ENCODE results near the gene PTPA. TPM values are rescaled to one million over a fixed set of nuclear protein-coding genes. Genes with fewer than 3 reads are reported as not detected.
A peak's percentile ranks its signal among the peaks of the same experiment; 100 is the strongest.

PTPA gene
- total RNA-seq (72.8 and 73.9 TPM in 2 replicates), polyA plus RNA-seq (26.0 and 35.0 TPM in 2 replicates), polyA minus RNA-seq (37.5 and 44.0 TPM in 2 replicates)
- 48.6 TPM for total RNA-seq (2013)

DNA sequence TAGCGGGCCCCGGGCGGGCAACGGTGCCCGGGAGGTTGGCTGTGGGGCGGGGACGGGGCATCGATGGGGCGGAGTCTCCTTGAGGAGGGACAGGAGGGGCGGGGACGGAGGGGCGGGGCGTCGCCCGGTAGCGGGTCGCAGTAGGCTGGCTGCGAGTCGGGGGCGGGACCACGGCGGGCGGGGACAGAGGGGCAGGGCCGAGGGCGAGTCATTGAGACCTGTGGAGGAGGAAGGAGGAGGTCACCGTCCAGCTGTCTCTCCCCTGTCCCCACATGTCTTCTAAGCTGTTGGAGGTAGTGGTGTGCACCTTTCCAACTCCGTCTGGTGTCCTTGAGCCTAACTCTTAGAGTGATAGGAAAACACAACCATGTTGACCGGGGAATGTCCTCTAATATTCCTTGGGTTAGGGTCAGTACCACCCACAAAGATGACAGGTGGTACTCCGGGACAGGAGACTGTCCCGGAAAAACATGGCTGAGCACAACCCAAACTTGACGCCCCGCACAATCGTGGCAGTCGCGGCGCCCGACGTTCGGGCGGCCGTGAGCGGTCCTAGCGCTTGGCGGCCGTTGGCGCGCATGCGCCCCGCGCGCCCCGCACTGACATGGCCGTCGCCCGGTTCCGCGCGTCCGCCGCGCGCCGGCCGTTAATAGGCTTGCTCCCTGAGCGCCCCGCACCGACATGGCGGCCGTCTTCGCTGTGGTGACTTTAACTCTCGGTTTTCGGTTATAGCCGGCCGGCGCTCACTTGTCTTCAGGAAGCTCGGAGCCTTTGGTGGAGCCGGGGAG lies at the start of gene PTPA, which contains the start of gene CRAT:
Gene PTPA (plus strand): TSS at position 676 of the 788 bp plus-strand sequence. CDS start 186 bp downstream, outside the sequence.
Gene CRAT (minus strand): TSS at position 54 of the 788 bp plus-strand sequence. CDS start 284 bp downstream, outside the sequence.
- Histone ChIP-seq H3K36me3 (replicated peaks in 1 of 2; ENCODE audit: control extremely low read depth in 1 of 2, control insufficient read depth in 1 of 2, extremely low read depth in 1 of 2, insufficient read depth in 2 of 2, low read length in 1 of 2) (no peaks in the 10 kb centered on the region), H3K4me3 (ENCODE audit: control extremely low read depth in 1 of 5, extremely low read depth in 1 of 5, insufficient read depth in 1 of 5, low read depth in 2 of 5, low read length in 4 of 5) (peak within 1 kb of the TSS; percentile 92 to 98 (median 95)), H2AFZ (ENCODE audit: insufficient read depth, low read depth, low read length, poor library complexity, severe bottlenecking) (peak within 1 kb of the TSS; percentile 100), H3K27me3 (replicated peaks in 1 of 4; ENCODE audit: control extremely low read depth in 1 of 4, control insufficient read depth in 3 of 4, insufficient read depth in 4 of 4, low read length in 3 of 4) (no peaks in the 10 kb centered on the region), H4K20me1 (ENCODE audit: control insufficient read depth, insufficient read depth, low read length, poor library complexity, severe bottlenecking) (no peaks in the 10 kb centered on the region), H3K4me1 (ENCODE audit: control insufficient read depth in 2 of 2, insufficient read depth in 2 of 2, low read length in 2 of 2) (peaks cover 12 to 19% of the 10 kb centered on the region in 2 donors), H3K79me2 (ENCODE audit: control insufficient read depth, insufficient read depth, low read length) (peaks cover 42% of the 10 kb centered on the region), H3K9ac (ENCODE audit: low read length) (peak within 1 kb of the TSS; percentile 86), H3K27ac (ENCODE audit: low read length in 2 of 2) (peak within 1 kb of the TSS; percentile 81 to 85), H3K4me2 (replicated peaks; ENCODE audit: low read depth, low read length, poor library complexity, severe bottlenecking) (peak within 1 kb of the TSS; percentile 100), H3K9me3 (ENCODE audit: control extremely low read depth in 1 of 3, control insufficient read depth in 2 of 3, insufficient read depth in 1 of 3, low read length in 2 of 3) (no peaks in the 10 kb centered on the region)
- TF ChIP-seq CTCF (IDR thresholded peaks at IDR 0.05) (no peak), EZH2 (IDR thresholded peaks at IDR 0.05; ENCODE audit: borderline replicate concordance, insufficient read depth, low read depth, low read length, poor library complexity, severe bottlenecking) (no peak)
- peak; percentile 96 for DNase-seq
- intact Hi-C loops (cut with micrococcal nuclease) = loop anchor here (1.0 to 10.0 kb wide), 10 partner anchors 29 to 944 kb away; partner anchors contain the start of genes ASB6, DOLPP1, GPR107 and IER5L
- H3K27me3 Mint-ChIP-seq = no peaks in the 10 kb centered on the region
- peak within 1 kb of the TSS; percentile 96 for H3K27ac Mint-ChIP-seq
- ChIA-PET POLR2A (interaction anchor here (0.6 to 1.1 kb wide), 5 partner anchors 29 to 778 kb away, joined by 3 to 6 read pairs (median 3); partner anchors contain the start of gene DOLPP1), CTCF (interaction anchor here (0.6 to 4.4 kb wide), 5 partner anchors 21 to 498 kb away, joined by 3 to 18 read pairs (median 3); no protein-coding TSS in a partner anchor)
- H3K4me1 Mint-ChIP-seq = peaks cover 25% of the 10 kb centered on the region
- H3K4me3 Mint-ChIP-seq = peak within 1 kb of the TSS; percentile 96
- peak; percentile 88 for ATAC-seq (ENCODE audit: low read depth)
- WGBS (ENCODE audit: insufficient coverage) = under 1% methylated on average over 67 of the region's 77 CpGs
- H3K9me3 Mint-ChIP-seq (ENCODE audit: insufficient read depth) = no peaks in the 10 kb centered on the region
